Hematopoietic multipotent progenitor cell (in vitro differentiated cells): Measurements from ENCODE around the gene SPOP. TPM values are rescaled to one million over a fixed set of nuclear protein-coding genes. Genes with fewer than 3 reads are reported as not detected.
"Not testable (repeated sequence)": the region's sequence is repeated elsewhere in the genome, so short reads cannot be mapped to it uniquely, and the experiment has no call there.

Experiments used
- DNase-seq, 3 donors: peaks; one replicate each; pipeline ENCODE4 v3.0.0-alpha.2; 2011 to 2015; ENCODE audit warnings: low read depth in 2 of 3, low spot score in 2 of 3
- total RNA-seq: library from RNA; depleted of rRNA; stranded (reverse); fragments of >200 nt; gene quantifications from one replicate; pipeline ENCODE4 v1.2.3, GENCODE V29; 2012

The SPOP gene
- total RNA-seq, 1 donor = 77.8 TPM

- peak in 2 of 3 donors; percentile 82 to 92 for DNase-seq
Observed at GRCh38 chr17:49696233-49696761, 18.4 kb upstream of the SPOP start.

- no peak for DNase-seq
Observed at GRCh38 chr17:49695698-49696232, 17.9 kb upstream of the SPOP start.

- peak in 2 of 3 donors; percentile 67 to 82 for DNase-seq
Observed at GRCh38 chr17:49694847-49695697, 17.2 kb upstream of the SPOP start.

GRCh38 chr17:49692751-49693150 lies 14.9 kb upstream of the SPOP start:
- no peak for DNase-seq

- DNase-seq = no peak
Observed at GRCh38 chr17:49691677-49692191, 13.8 kb upstream of the SPOP start.

GRCh38 chr17:49691086-49691676 lies 13.3 kb upstream of the SPOP start:
- no peak for DNase-seq

GRCh38 chr17:49690256-49690655 lies 12.4 kb upstream of the SPOP start:
- DNase-seq = no peak

- DNase-seq = no peak
Observed at GRCh38 chr17:49688848-49689247, 11.0 kb upstream of the SPOP start.

GRCh38 chr17:49687878-49688491 lies 10.1 kb upstream of the SPOP start:
- DNase-seq = peak in 2 of 3 donors; percentile 19 to 35

GRCh38 chr17:49681106-49681979 lies 3.4 kb upstream of the SPOP start:
- no peak for DNase-seq

GRCh38 chr17:49680314-49680713 lies 2.4 kb upstream of the SPOP start:
- DNase-seq = no peak

GRCh38 chr17:49677134-49677932 lies 564 bp downstream of the SPOP start:
- peak; percentile 96 to 99 (median 96) for DNase-seq

GRCh38 chr17:49676276-49676868 lies 1.5 kb downstream of the SPOP start:
- peak; percentile 34 to 96 (median 90) for DNase-seq

GRCh38 chr17:49674507-49674906 lies 3.4 kb downstream of the SPOP start:
- no peak for DNase-seq

- DNase-seq = not testable (repeated sequence)
Observed at GRCh38 chr17:49673679-49674078, 4.2 kb downstream of the SPOP start.

- DNase-seq = no peak
Observed at GRCh38 chr17:49670641-49671040, 7.3 kb downstream of the SPOP start.

- DNase-seq = no peak
Observed at GRCh38 chr17:49670002-49670401, 7.9 kb downstream of the SPOP start.

GRCh38 chr17:49667854-49668253 lies 10.0 kb downstream of the SPOP start:
- no peak for DNase-seq

- no peak for DNase-seq
Observed at GRCh38 chr17:49664706-49665211, 13.1 kb downstream of the SPOP start.
